Inflammatory macrophage treated with lipopolysaccharide for 1 hour (primary cell): ENCODE measurements around the gene ARHGAP45.
A peak's percentile ranks its signal among the peaks of the same experiment; 100 is the strongest.

Experiments used
- DNase-seq, 2 donors: peaks; one replicate each; pipeline ENCODE4 v3.0.0-alpha.2; 2020 to 2022

The ARHGAP45 gene

DNA sequence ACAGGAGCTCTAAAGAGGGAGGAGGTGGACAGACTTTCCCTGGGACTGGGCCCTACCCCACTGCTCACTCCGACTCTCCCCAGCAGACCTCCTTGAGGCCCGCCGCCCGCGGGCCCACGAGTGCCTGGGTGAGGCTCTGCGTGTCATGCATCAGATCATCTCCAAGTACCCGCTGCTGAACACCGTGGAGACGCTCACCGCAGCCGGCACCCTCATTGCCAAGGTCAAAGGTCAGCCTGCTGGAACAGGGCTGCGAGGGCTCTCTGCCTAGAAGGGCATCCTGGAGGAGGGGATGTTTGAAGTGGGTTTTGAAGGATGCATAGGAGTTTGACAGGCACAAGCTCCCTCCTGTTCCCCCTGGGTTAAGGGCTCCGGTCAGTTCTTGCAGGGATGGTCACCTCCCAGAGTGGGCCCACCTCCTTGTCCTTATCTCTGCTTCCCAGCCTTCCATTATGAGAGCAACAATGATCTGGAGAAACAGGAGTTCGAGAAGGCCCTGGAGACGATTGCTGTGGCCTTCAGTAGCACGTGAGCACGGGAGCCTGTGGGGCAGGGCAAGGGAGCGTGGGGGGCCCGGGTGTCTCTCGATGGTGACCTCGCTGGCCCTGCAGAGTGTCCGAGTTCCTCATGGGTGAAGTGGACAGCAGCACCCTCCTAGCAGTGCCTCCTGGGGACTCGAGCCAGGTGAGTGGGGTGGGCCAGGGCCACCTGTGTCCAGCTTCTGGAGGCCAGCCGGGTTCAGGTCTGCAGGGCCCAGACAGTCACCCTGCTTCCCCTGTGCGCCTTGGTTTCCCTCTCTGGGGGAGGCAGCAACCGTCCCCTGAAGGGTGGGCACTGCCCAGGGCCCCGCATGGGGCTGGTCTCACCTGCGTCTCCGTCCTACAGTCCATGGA, 6.3 kb downstream of the ARHGAP45 start:
- DNase-seq = no peak

DNA sequence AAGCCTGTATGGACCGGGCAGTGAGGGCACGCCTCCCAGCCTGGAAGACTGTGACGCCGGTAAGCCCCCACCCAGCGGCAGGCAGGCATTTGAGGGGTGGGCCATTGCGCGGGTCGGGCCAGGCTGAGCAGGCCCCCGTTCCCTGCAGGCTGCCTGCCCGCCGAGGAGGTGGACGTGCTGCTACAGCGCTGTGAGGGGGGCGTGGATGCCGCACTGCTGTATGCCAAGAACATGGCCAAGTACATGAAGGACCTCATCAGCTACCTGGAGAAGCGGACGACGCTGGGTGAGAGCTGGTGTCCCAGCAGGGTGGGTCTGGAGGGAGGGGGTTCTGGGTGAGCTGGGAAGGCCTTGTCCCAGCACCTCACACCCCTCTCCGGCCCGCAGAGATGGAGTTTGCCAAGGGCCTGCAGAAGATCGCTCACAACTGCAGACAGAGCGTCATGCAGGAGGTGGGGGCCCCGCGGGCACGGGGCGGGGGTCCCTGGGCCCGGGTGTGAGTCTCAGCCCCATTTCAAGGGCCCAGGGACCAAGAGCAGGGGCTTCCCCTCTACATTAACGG, 7.1 kb downstream of the ARHGAP45 start:
- no peak for DNase-seq

DNA sequence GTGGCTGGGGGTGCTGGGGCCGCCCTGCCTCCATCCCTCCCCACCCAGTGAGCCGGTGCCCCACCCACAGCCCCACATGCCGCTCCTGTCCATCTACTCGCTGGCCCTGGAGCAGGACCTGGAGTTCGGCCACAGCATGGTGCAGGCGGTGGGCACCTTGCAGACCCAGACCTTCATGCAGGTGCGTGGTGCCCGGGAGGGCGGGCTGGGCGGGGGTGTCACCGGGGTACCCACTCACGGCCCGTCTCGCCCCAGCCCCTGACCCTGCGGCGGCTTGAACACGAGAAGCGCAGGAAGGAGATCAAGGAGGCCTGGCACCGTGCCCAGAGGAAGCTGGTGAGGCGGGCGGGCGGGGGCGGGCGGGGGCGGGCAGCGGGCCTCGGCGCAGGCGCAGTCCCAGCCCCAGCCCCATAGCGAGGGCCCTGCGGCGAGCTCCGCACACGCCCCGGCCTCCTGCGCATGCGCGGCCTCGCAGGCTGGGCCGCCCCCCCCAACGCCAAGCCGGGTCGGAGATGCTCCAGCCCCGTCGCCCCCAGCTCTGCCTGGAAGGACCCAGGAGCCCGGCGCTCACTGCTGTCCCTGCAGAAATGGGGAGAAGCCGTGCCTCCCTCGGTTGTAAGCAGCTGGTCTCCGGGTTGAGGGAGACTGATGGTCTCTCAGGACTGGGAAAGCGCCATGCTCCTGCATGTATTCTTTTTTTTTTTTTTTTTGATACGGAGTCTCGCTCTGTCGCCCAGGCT, 7.7 kb downstream of the ARHGAP45 start:
- peak; percentile 33 to 74 for DNase-seq

DNA sequence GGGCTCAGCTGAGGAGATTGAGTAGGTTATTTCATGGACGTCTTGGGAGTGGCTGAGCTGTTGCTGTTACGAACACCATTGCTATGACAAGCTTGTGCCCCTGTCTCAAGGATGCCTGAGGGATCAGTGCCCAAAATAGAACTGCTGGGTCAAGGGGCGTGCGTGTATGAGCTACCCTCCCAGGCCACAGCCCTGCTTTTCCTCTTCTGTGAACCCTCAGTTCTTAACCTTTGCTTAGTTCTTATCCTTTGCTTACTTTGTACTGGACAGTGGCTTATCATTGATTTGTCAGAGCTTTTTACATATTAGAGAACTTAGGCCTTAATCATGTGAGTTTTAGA, 9.0 kb downstream of the ARHGAP45 start:
- DNase-seq = no peak

DNA sequence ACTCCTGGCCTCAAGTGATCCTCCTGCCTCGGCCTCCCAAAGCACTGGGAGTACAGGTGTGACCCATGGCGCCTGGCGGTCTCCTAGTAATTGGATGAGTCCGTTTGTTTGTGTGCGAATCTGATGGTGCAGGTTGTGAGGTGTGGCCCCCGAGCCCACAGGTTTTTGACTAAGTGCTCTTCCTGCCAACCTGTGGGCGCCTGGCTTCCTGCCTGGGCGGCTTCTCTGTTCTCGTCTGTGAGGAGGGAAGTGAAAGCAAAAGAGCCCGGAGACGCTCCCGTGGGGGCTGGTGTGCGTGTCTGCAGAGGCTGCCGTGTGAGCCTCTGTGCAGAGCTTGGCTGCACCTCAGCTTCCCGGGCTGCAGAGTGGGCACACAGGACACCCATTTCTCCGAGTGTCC, 10.0 kb downstream of the ARHGAP45 start:
- peak; percentile 74 to 81 for DNase-seq

DNA sequence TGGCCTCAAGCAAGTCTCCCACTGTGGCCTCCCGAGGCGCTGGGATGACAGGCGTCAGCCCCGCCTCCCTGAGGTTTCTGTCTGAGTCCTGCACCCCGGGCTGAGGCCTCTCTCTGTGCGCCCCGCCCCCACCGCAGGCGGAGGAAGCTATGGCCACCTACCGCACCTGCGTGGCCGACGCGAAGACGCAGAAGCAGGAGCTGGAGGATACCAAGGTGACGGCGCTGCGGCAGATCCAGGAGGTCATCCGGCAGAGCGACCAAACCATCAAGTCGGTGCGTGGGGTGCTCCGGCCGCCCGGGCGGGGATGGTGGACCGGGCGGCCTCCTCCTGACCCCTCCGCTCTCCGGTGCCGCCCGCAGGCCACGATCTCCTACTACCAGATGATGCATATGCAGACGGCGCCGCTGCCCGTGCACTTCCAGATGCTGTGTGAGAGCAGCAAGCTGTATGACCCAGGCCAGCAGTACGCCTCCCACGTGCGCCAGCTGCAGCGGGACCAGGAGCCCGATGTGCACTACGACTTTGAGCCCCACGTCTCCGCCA, 12.7 kb downstream of the ARHGAP45 start:
- no peak for DNase-seq

DNA sequence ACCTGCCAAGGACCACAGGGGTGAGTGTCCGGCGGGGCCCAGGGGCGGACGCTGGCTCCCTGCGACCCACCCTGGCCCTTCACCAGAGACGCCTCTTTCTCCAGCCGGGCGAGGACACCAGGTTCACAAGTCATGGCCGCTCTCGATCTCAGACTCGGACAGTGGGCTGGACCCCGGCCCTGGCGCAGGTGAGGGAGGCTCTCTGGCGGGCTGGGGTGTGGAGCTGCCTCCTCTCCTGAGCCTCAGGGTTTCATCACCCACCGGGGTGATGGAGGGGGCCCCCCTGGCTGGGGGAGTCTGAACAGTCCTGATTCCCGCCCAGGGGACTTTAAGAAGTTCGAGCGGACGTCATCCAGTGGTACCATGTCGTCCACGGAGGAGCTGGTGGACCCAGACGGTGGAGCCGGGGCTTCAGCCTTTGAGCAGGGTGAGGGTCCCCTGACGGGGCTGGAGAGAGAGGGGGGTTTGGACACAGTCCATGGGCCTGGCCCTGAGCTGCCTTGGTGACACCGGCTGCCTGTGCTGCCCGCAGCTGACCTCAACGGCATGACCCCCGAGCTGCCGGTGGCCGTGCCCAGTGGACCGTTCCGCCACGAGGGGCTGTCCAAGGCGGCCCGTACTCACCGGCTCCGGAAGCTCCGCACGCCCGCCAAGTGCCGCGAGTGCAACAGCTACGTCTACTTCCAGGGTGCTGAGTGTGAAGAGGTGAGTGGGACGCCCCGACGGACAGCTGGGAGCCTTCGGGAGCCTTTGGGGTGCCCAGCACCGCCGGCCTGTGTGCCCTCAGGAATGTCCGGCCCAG, 13.6 kb downstream of the ARHGAP45 start:
- no peak for DNase-seq

DNA sequence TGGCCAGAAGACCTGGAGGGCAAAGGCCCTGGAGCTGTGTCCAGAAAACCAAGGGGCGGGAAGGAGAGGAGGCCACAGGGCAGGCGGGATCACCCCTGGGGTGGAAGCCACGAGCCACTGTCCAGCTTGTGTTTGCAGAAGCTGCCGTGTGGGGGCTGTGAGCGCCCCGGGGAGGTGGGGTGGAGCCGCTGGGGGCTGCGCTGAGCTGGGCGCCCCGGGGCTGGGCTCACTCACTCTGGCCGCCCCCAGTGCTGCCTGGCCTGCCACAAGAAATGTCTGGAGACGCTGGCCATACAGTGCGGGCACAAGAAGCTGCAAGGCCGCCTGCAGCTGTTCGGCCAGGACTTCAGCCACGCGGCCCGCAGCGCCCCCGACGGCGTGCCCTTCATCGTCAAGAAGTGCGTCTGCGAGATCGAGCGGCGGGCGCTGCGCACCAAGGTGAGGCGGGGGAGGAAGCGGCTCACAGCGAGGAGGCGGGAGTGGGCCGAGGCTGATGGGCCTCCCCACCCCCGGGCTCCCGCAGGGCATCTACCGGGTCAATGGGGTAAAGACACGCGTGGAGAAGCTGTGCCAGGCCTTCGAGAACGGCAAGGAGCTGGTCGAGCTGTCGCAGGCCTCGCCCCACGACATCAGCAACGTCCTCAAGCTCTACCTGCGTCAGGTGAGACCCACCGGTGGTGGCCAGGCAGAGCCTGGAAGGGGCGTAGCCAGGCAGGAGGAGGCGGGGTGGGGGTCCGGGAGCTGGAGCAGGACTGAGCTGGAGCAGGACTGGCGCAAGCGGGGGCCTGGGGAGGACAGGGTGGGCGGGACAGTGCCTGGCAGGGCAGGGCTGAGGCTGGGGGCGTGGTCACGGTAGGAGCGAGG, 14.6 kb downstream of the ARHGAP45 start:
- DNase-seq = no peak

DNA sequence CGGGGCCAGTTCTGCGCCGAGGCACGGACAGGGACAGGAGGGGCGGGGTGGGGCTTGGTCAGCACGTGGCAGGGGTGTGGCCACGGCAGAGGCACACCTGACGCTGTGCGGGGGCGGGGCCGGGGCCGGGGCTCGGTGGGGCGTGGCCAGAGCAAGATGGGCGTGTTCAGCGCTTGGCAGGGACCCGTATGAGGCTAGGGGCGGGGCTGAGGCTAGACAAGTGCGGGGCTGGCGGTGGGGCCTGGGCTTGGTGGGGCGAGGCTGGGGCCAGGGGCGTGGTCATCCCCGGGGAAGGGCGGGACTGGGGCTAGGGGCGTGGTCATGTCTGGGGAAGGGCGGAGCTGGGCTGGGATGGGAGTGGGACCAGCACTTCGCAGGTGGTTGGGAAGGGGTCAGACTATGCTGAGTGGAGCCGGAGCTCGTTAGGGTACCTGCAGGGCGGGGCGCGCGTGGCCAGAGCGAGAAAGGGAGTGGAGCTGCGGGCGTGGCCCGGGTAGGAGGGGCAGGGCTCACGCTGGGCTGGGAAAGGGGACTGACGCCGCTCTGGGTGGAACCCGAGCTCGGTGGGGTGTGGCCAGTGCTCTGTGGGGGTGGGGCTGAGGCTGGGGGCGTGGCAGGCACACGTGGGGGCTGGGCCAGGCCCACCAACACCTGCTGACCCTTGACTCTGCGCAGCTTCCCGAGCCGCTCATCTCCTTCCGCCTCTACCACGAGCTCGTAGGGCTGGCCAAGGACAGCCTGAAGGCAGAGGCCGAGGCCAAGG, 15.4 kb downstream of the ARHGAP45 start:
- DNase-seq = no peak

DNA sequence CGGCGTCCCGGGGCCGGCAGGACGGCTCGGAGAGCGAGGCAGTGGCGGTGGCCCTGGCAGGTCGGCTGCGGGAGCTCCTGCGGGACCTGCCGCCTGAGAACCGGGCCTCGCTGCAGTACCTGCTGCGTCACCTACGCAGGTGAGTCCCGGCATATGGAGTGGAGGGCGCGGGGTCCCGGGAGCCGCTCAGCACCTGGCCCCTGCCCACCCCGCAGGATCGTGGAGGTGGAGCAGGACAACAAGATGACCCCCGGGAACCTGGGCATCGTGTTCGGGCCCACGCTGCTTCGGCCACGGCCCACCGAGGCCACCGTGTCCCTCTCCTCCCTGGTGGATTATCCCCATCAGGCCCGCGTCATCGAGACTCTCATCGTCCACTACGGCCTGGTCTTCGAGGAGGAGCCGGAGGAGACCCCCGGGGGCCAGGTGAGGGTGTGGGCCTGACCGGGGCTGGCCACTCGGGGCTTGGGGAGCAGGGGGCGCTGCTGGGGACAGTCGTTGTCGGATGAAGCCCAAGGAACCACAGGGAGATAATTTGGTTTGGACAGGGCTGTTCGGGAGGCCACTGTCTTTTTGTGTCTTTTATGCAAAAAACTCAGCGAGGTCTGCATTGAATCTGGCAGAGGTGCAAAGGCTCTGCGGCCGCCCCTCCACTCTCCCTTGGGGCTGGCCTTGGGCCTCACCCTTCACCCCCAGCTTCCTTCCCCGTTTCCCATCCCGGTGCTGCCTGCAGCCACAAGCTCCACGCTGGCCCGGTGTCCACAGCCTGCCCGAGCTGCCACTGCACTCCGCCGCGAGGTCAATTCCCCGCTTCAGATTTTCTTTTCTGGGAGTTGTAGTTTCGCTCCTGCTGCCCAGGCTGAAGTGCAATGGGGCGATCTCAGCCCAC, 16.2 kb downstream of the ARHGAP45 start:
- no peak for DNase-seq

DNA sequence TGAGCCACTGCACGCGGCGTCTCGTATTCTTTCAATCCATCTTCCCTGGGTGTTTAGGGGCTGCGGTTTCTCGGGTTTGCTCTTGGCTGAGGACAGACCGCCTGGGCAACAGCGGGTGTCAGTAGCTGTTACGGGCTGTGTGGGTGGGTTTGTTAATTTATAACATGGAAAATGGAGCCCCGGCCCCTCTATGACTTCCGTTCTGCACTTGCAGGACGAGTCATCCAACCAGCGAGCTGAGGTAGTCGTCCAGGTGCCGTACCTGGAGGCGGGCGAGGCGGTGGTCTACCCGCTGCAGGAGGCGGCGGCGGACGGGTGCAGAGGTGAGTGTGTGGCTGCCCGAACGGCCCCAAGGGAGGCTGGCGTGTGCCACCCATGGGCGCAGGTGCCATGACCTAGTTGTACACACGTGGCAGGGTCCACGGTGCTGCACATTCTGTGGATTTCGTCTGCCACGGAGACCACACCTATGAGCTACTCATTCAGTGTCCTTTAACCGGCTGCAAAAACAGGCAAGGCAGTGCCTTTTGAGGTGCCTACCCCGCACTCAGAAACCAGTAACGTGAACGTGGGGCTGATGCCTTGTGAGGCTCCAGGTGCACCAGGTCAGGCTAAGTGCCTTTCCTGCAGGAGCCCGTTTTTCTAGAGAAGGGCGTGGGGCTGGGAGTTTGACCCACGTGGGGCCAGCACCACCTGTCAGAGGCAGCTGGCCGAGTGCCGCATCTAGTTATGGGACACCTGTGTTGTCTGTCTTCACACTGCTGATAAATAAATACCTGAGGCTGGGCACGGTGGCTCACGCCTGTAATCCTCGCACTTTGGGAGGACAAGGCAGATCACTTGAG, 17.3 kb downstream of the ARHGAP45 start:
- DNase-seq = no peak

DNA sequence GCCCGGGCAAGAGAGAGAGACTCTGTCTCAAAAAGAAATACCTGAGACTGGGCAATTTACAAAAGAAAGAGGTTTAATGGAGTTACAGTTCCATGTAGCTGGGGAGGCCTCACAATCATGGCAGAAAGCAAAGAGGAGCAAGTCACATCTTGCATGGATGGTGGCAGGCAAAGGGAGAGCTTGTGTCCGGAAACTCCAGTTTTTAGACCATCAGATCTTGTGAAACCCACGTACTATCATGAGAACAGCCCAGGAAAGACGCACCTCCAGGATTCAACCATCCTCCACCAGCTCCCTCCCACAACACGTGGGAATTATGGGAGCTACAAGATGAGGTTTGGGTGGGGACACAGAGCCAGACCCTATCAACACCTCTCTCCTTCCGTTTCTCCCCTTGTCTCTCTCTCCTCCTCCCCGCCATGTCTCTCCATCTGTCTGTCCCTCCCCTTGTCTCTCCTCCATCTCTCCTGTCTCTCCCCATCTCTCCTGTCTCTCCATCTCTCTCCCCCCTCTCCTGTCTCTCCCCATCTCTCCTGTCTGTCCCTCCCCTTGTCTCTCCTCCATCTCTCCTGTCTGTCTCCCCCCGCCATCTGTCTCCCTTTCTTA, 18.2 kb downstream of the ARHGAP45 start:
- peak in 1 of 2 donors; percentile 32 for DNase-seq

DNA sequence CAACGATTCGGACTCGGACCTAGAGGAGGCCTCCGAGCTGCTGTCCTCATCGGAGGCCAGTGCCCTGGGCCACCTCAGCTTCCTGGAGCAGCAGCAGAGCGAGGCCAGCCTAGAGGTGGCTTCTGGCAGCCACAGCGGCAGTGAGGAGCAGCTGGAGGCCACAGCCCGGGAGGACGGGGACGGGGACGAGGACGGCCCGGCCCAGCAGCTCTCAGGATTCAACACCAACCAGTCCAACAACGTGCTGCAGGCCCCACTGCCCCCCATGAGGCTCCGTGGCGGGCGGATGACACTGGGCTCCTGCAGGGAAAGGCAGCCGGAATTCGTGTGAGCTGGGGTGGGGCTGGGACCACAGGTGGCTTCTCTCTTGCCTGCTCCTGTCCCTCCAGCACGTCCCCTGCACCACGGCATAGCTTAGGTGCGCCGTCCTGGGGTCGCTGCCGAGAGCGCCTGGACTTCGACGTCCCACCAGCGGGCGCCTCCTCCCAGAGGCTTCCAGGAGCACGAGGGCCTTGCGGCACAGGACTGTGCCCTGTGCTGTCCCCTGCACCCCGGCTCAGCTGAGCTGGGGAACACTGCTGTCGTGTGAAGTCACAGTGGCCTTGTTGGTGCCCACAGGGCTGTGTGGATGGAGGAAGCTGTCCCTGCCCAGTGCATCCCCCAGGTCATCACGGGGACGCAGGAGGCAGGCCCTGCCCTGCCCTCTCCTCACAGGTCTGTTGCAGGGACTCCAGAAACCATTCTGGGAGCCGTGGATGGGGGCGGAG, 18.9 kb downstream of the ARHGAP45 start:
- DNase-seq = no peak

DNA sequence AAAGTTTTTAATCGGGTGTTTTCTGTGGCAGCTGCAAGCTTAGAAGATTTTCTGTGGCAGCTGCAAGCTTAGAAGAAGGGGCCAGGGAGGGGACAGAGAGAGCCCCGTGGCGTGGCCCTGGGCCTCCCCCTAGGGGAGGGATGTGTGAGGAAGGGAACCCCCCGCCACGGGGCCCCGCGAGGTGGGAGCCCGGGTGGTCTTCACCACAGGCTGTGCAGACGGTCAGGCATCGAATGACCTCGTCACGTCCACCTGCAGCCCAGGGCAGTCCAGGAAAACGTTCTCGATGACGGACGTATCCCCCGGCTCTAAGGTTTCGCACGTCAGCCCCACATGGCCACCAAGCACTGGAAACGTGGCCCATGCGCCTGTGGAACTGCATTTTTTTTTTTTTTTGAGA, 19.6 kb downstream of the ARHGAP45 start:
- DNase-seq = no peak

DNA sequence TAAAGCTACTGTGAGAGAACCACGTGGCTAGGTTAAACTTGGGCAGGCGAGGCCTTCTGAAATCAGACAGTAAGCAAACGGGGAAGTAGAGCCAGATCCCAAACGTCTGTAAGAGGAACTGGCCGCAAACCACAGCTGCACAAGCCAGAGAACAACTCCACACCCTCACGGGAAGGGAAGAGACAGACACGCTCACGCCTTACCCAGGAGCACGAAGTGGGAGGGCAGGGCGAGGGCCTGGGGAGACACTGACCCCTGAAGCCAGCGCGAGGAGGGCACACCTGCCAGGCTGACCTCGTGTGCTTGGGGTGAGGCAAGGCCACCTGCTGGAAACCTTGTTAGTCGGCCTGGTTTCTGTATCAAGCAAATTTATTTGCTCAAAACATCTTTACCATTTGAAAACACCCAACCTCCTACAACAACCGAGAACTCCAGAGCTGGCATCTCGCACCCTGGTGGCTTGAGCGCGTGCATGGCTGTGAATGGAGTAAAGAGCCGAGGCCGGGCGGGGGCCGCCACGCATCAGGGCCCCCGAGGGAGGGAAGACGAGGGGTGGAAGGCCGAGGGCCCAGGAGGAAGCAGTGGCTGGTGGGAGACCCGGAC, 20.9 kb downstream of the ARHGAP45 start:
- peak; percentile 86 to 92 for DNase-seq

DNA sequence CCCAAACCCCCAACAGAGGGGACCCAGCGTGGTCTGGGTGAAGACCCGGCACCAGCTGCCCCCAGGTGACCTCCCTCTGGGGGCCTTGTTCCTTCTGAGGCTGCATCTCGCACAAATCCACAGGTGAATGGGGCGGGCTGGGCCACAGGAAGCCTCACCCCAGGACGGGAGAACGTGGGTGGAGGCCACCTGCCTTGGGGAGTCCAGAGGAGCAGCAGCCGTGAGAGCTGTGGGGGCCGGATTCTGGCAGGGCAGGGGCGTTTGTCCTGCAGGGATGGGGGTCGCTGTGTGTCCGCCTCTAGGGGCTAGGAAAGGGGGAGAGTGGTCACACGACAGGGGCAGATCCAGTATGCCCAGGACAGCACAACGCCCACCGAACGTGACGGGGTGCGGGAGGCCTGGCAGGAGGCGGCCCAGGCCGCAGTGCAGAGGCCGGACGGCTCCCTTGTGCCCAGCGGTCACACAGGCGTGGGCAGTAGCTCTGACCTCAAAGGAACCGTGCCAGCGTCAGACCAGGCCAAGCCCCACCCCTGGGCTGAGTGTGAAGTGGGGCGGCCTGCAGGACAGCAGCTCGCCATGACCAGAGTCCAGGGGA, 21.5 kb downstream of the ARHGAP45 start:
- peak; percentile 59 for DNase-seq
